ENCODE measurements around the gene SLC4A7. TPM values are rescaled to one million over a fixed set of nuclear protein-coding genes. Genes with fewer than 3 reads are reported as not detected.

The SLC4A7 gene
- total RNA-seq, 2 experiments from 2014 or later = 46.4 to 53.0 TPM

GRCh38 chr3:27508424-27508823, 24.2 kb upstream of the SLC4A7 start:
- ChIA-PET CTCF (no interaction called here), POLR2A (no interaction called here)
- Mint-ChIP-seq H3K27ac (no peak overlapping the region), H3K27me3 (no peaks in the 10 kb centered on the region), H3K9me3 (ENCODE audit: low read depth) (no peaks in the 10 kb centered on the region), H3K4me3 (no peak overlapping the region), H3K36me3 (ENCODE audit: low read depth) (no peaks in the 10 kb centered on the region), H3K4me1 (no peaks in the 10 kb centered on the region)
- intact Hi-C loops (cut with DNase I, micrococcal nuclease) = no loop called here
- DNase-seq (no peak), ATAC-seq (no peak)

- ChIA-PET CTCF (interaction anchor here (0.7 kb wide), 1 partner anchor 149 kb away, joined by 3 read pairs; no protein-coding TSS in a partner anchor), POLR2A (no interaction called here)
- Mint-ChIP-seq H3K36me3 (ENCODE audit: low read depth) (no peaks in the 10 kb centered on the region), H3K9me3 (ENCODE audit: low read depth) (no peaks in the 10 kb centered on the region), H3K4me1 (no peaks in the 10 kb centered on the region), H3K4me3 (no peak overlapping the region), H3K27me3 (no peaks in the 10 kb centered on the region), H3K27ac (no peak overlapping the region)
- DNase-seq (no peak), ATAC-seq (no peak)
- intact Hi-C loops (cut with DNase I, micrococcal nuclease) = no loop called here
Observed at GRCh38 chr3:27507515-27508266, 23.5 kb upstream of the SLC4A7 start.

GRCh38 chr3:27507111-27507510, 22.9 kb upstream of the SLC4A7 start:
- Mint-ChIP-seq H3K4me3 (no peak overlapping the region), H3K27ac (no peak overlapping the region)
- CTCF ChIA-PET = no interaction called here

DNA sequence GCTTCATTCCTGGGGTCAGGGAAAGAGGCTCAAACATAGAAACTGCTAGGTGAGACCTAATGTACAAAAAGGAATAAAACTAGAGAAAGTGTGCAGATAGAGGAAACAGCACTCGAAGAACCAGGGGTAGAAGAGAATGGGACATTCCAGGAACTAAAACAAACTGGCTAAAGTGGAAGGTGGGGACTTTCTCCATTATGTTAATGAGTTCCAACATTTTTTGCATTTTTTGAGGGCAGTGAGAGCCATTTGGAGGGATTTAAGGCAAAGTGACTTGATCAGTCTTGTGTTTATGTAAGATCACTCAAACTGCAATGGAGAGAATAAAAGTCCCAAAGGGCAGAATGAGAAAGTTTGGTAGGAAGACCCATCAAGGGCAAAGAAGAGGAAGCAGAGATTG, 20.6 kb upstream of the SLC4A7 start:
- intact Hi-C loops (cut with DNase I, micrococcal nuclease) = no loop called here
- POLR2A ChIA-PET = no interaction called here
- Mint-ChIP-seq H3K36me3 (ENCODE audit: low read depth) (no peaks in the 10 kb centered on the region), H3K27ac (no peak overlapping the region), H3K9me3 (ENCODE audit: low read depth) (no peaks in the 10 kb centered on the region), H3K4me1 (no peaks in the 10 kb centered on the region), H3K27me3 (no peaks in the 10 kb centered on the region), H3K4me3 (no peak overlapping the region)
- no peak for DNase-seq
- CTCF ChIA-PET = interaction anchor here (0.6 kb wide), 1 partner anchor 178 kb away, joined by 4 read pairs; no protein-coding TSS in a partner anchor
- ATAC-seq = no peak

More at GRCh38 chr3:27507111-27507510, 22.9 kb upstream of the SLC4A7 start:
- no peak for DNase-seq
- H3K27me3 Mint-ChIP-seq = no peaks in the 10 kb centered on the region
- POLR2A ChIA-PET = no interaction called here
- H3K9me3 Mint-ChIP-seq (ENCODE audit: low read depth) = no peaks in the 10 kb centered on the region
- H3K36me3 Mint-ChIP-seq (ENCODE audit: low read depth) = no peaks in the 10 kb centered on the region
- H3K4me1 Mint-ChIP-seq = no peaks in the 10 kb centered on the region
- ATAC-seq = no peak
- intact Hi-C loops (cut with DNase I, micrococcal nuclease) = no loop called here

DNA sequence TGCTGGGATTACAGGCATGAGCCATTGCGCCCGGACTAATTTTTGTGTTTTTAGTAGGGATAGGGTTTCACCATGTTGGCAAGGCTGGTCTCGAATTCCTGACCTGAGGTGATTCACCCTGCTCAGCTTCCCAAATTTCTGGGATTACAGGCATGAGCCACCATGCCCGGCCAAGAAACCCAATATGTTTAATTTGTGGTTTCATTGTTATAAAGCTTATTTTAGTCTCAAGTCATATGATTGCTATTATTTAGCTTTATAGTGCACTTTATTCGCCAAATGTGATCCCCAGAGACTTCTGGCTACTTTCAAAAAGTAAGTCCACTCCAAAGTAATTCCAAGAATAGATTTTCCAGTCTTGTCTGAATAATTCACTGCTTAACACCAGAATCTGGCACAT, 19.3 kb upstream of the SLC4A7 start:
- H3K4me1 Mint-ChIP-seq = no peaks in the 10 kb centered on the region
- ATAC-seq (no peak), DNase-seq (no peak)
- POLR2A ChIA-PET = no interaction called here
- no peaks in the 10 kb centered on the region for H3K36me3 Mint-ChIP-seq (ENCODE audit: low read depth)
- H3K9me3 Mint-ChIP-seq (ENCODE audit: low read depth) = no peaks in the 10 kb centered on the region
- no peak overlapping the region for H3K4me3 Mint-ChIP-seq
- CTCF ChIA-PET = no interaction called here
- no peak overlapping the region for H3K27ac Mint-ChIP-seq
- intact Hi-C loops (cut with DNase I, micrococcal nuclease) = no loop called here
- H3K27me3 Mint-ChIP-seq = no peaks in the 10 kb centered on the region

DNA sequence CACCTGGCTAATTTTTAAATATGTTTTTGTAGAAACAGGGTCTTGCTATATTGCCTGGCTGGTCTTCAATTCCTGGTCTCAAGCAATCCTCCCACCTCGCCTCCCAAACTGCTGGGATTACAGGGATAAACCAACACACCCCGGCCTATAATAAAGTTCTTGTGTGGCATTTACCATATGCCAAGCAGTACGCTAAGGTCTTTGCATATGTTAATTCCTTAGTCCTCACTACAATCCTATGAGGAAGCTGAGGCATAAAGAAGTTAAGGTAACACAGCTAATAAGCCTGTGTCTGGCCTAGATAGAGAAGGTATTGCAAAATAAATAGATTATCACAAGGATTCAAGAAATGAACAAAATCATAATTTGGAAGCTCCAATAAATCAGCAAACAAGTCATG, 17.6 kb upstream of the SLC4A7 start:
- Mint-ChIP-seq H3K27ac (no peak overlapping the region), H3K4me1 (peaks cover under 1% of the 10 kb centered on the region), H3K36me3 (ENCODE audit: low read depth) (no peaks in the 10 kb centered on the region), H3K27me3 (no peaks in the 10 kb centered on the region), H3K9me3 (ENCODE audit: low read depth) (no peaks in the 10 kb centered on the region), H3K4me3 (no peak overlapping the region)
- DNase-seq = no peak
- ChIA-PET CTCF (no interaction called here), POLR2A (no interaction called here)
- intact Hi-C loops (cut with DNase I, micrococcal nuclease) = no loop called here
- no peak for ATAC-seq

DNA sequence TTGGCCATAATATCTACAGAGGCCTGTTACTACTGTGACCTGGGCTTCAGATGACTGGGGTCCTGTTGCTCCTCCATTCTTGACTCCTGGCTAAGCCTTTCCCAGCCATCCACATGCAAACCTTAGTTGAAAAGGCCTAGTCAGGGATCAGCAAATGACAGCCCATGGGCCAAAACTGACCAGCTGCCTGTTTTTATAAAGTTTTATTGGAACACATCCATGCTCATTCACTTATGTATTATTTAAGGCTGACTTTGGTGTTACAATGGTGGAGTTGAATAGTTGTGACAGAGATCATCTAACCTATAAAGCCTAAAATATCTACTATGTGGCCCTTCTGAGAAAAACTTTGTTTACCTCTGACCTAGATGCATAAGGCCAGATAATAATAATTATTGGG, 16.8 kb upstream of the SLC4A7 start:
- Mint-ChIP-seq H3K36me3 (ENCODE audit: low read depth) (no peaks in the 10 kb centered on the region), H3K27me3 (no peaks in the 10 kb centered on the region), H3K9me3 (ENCODE audit: low read depth) (no peaks in the 10 kb centered on the region), H3K27ac (no peak overlapping the region), H3K4me3 (no peak overlapping the region), H3K4me1 (peaks cover 7% of the 10 kb centered on the region)
- intact Hi-C loops (cut with DNase I, micrococcal nuclease) = no loop called here
- POLR2A ChIA-PET = no interaction called here
- DNase-seq (no peak), ATAC-seq (no peak)
- CTCF ChIA-PET = no interaction called here

DNA sequence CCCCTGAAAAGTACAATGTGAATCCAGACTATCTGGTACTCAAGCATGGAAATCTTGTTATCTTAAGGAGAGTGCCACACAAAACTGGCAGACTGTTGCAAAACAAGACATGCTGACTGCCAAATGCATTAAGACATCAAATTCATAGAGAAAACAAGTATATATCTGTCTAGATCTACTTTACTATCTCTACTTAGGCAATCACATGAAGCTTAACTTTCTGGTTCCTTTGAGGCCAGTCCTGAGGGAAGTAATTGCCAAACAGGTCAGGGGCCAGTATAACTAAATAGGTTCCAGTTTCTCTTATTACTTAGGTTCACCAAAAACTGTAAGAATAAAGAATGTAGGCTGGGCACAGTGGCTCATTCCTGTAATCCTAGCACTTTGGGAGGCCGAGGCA, 15.9 kb upstream of the SLC4A7 start:
- CTCF ChIA-PET = interaction anchor here (0.7 to 1.0 kb wide), 2 partner anchors 28 to 264 kb away, joined by 3 to 4 read pairs; no protein-coding TSS in a partner anchor
- ATAC-seq = no peak
- Mint-ChIP-seq H3K9me3 (ENCODE audit: low read depth) (no peaks in the 10 kb centered on the region), H3K27me3 (no peaks in the 10 kb centered on the region), H3K36me3 (ENCODE audit: low read depth) (no peaks in the 10 kb centered on the region), H3K4me1 (peaks cover 7% of the 10 kb centered on the region), H3K4me3 (no peak overlapping the region), H3K27ac (no peak overlapping the region)
- intact Hi-C loops (cut with DNase I, micrococcal nuclease) = no loop called here
- no peak for DNase-seq
- POLR2A ChIA-PET = no interaction called here

GRCh38 chr3:27494784-27495183, 10.6 kb upstream of the SLC4A7 start:
- Mint-ChIP-seq H3K4me3 (no peak overlapping the region), H3K27ac (no peak overlapping the region), H3K4me1 (peaks cover 7% of the 10 kb centered on the region), H3K9me3 (ENCODE audit: low read depth) (no peaks in the 10 kb centered on the region), H3K27me3 (no peaks in the 10 kb centered on the region), H3K36me3 (ENCODE audit: low read depth) (no peaks in the 10 kb centered on the region)
- intact Hi-C loops (cut with DNase I, micrococcal nuclease) = no loop called here
- DNase-seq (no peak), ATAC-seq (no peak)
- ChIA-PET CTCF (no interaction called here), POLR2A (no interaction called here)

DNA sequence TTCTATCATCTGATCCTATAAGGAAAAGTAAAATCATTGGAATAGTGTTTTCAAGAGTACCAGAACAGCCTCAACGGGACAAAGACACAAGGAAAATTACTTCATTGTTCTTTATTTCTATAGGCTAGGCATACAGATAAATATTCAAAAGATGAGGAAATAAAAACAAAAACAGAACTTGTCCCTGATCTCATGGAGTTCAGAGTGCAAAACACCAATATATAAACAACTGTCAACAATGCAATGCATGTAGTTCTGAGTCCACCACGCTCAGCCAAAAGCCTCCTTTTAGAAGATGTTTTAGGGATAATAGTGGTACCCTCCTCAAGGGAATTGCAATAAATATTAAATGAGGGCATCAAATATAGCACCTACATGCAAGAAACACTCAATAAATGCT, 4.6 kb upstream of the SLC4A7 start:
- intact Hi-C loops (cut with DNase I, micrococcal nuclease) = loop anchor here in 1 of 2 experiments (10.0 kb wide), 1 partner anchor 1704 kb away; the partner anchor contains the start of gene NGLY1

GRCh38 chr3:27487383-27487782, 3.2 kb upstream of the SLC4A7 start:
- H3K4me1 Mint-ChIP-seq = peaks cover under 1% of the 10 kb centered on the region
- intact Hi-C loops (cut with DNase I, micrococcal nuclease) = loop anchor here in 1 of 2 experiments (10.0 kb wide), 1 partner anchor 1703 kb away; the partner anchor contains the start of gene NGLY1
- H3K4me3 Mint-ChIP-seq = no peak overlapping the region
- H3K9me3 Mint-ChIP-seq (ENCODE audit: low read depth) = no peaks in the 10 kb centered on the region
- no peak for ATAC-seq
- no peak overlapping the region for H3K27ac Mint-ChIP-seq
- no peaks in the 10 kb centered on the region for H3K27me3 Mint-ChIP-seq
- DNase-seq = no peak
- ChIA-PET POLR2A (interaction anchor here (0.7 kb wide), 1 partner anchor 33 kb away, joined by 4 read pairs; no protein-coding TSS in a partner anchor), CTCF (interaction anchor here (1.2 kb wide), 1 partner anchor 15 kb away, joined by 3 read pairs; no protein-coding TSS in a partner anchor)
- H3K36me3 Mint-ChIP-seq (ENCODE audit: low read depth) = peaks cover 8% of the 10 kb centered on the region

More for the DNA sequence above, 4.6 kb upstream of the SLC4A7 start:
- Mint-ChIP-seq H3K4me1 (no peaks in the 10 kb centered on the region), H3K27ac (no peak overlapping the region), H3K4me3 (no peak overlapping the region), H3K9me3 (ENCODE audit: low read depth) (no peaks in the 10 kb centered on the region), H3K36me3 (ENCODE audit: low read depth) (no peaks in the 10 kb centered on the region), H3K27me3 (no peaks in the 10 kb centered on the region)
- ChIA-PET POLR2A (no interaction called here), CTCF (interaction anchor here (0.7 kb wide), 1 partner anchor 243 kb away, joined by 3 read pairs; no protein-coding TSS in a partner anchor)
- DNase-seq (no peak), ATAC-seq (no peak)

DNA sequence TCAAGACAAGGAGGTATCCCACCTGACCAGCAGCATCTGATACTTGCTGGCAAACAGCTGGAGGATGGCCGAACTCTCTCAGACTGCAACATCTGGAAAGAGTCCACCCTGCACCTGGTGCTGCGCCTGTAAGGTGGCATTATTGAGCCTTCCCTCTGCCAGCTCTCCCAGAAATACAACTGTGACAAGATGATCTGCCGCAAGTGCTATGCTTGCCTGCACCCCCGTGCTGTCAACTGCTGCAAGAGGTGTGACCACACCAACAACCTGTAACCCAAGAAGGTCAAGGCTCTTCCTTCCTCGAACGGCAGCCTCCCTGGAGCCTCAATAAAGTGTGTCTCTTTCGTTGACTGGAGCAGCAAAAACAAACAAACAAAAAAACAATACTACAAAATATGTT, 2.2 kb upstream of the SLC4A7 start:
- Mint-ChIP-seq H3K36me3 (ENCODE audit: low read depth) (peaks cover 12% of the 10 kb centered on the region), H3K9me3 (ENCODE audit: low read depth) (no peaks in the 10 kb centered on the region), H3K27ac (no peak overlapping the region), H3K4me1 (peaks cover 9% of the 10 kb centered on the region), H3K27me3 (no peaks in the 10 kb centered on the region), H3K4me3 (no peak overlapping the region)
- intact Hi-C loops (cut with DNase I, micrococcal nuclease) = loop anchor here in 1 of 2 experiments (10.0 kb wide), 1 partner anchor 1702 kb away; the partner anchor contains the start of gene NGLY1
- no peak for DNase-seq
- ChIA-PET CTCF (interaction anchor here (0.8 to 1.2 kb wide), 3 partner anchors 14 to 192 kb away, joined by 3 to 4 read pairs (median 3); no protein-coding TSS in a partner anchor), POLR2A (interaction anchor here (0.6 kb wide), 1 partner anchor 80 kb away, joined by 3 read pairs; no protein-coding TSS in a partner anchor)
- no peak for ATAC-seq

All from activated CD4-positive, alpha-beta T cell treated with anti-CD3 and anti-CD28 coated beads for 36 hours (primary cell).